Measurements from ENCODE around the gene FYCO1.
"Not testable (repeated sequence)": the region's sequence is repeated elsewhere in the genome, so short reads cannot be mapped to it uniquely, and the experiment has no call there.

Gene FYCO1

DNA sequence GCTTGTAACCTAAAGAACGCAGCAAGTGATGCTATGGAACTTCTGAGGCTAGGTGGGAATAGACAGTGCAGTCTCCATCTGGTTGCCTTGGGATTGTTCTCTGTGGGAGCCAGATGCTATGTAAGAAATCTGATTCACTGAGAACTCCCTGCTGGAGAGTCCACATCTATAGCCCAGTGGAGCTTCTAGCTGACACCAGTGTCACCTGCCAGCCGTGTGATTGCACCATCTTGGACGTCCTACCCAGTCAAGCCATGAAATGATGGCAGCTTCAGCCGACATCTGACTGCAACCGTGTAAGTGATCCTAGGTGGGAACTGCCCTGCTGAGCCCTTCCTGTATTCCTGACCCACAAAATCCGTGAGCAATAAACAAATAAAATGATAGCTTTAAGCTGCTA is 12.4 kb upstream of the FYCO1 start:
- no peak for FAIRE-seq

DNA sequence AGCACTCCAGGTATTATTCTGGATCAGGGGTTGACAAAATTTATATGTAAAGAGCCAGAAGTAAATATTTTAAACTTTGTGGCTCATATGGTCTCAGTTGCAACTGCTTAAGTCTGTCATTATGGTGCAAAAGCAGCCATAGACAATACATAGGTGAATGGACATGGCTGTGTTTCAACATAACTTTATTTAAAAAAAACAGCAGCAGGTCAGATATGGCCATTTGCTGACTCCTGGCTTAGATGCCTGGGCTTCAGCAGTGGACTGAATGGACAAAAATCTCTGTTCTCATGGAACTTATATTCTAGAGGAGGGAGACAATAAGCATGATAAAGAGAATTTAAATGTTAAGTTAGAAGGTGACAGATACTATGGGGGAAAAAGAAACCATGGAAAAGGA is 11.7 kb upstream of the FYCO1 start:
- FAIRE-seq = no peak

- no peak for FAIRE-seq
These were observed 10.8 kb upstream of the FYCO1 start for GRCh38 chr3:46006238-46007032.

DNA sequence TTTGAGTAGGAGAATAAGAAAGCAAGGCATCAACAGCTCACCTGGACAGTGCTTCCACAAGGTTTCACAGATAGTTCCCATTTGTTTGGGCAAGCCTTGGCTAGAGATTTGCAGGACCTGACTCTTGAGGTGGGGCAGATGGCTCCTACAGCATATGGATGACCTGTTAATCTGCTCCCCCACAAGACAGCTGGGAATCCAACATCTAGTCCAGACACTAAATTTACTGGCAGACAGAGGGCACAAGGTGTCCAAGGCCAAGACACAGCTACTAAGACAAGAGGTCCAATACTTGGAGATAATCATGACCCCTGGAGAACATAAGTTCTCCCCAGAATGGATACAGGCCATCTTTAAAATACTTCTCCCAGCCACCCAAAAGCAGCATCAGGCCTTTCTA is 8.1 kb upstream of the FYCO1 start:
- not testable (repeated sequence) for FAIRE-seq

GRCh38 chr3:46001178-46001577 is 5.6 kb upstream of the FYCO1 start:
- no peak for FAIRE-seq

DNA sequence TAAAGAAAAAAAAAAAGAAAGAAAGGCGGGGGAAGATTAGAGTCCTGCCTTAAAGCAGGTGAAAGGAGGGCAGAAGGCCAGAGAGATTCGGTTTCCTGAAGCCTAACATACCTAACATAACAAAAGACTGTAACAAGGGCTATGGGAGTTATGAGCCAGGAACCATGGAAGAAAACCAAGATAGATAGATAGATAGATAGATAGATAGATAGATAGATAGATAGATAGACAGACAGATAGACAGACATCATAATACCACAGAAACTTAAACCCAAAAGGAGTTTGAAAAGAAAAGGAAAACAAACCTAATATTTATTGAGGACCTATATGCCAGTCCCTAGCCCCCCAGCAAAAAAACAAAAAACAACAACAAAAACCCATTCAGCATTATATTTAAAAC is 2.3 kb upstream of the FYCO1 start:
- FAIRE-seq = no peak

DNA sequence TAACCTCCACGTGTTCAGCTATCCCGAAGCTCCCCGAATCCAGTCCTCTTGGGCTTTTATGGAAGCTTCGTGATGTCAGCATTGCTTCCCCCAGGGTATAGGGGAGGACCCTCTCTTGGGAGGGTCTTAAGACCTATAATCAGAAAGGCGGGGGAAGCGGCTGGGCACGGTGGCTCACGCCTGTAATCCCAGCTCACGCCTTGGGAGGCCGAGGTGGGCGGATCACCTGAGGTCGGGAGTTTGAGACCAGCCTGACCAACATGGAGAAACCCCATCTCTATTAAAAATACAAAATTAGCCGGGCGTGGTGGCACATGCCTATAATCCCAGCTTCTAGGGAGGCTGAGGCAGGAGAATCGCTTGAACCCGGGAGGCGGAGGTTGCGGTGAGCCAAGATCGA is 1.9 kb upstream of the FYCO1 start:
- FAIRE-seq = not testable (repeated sequence)

DNA sequence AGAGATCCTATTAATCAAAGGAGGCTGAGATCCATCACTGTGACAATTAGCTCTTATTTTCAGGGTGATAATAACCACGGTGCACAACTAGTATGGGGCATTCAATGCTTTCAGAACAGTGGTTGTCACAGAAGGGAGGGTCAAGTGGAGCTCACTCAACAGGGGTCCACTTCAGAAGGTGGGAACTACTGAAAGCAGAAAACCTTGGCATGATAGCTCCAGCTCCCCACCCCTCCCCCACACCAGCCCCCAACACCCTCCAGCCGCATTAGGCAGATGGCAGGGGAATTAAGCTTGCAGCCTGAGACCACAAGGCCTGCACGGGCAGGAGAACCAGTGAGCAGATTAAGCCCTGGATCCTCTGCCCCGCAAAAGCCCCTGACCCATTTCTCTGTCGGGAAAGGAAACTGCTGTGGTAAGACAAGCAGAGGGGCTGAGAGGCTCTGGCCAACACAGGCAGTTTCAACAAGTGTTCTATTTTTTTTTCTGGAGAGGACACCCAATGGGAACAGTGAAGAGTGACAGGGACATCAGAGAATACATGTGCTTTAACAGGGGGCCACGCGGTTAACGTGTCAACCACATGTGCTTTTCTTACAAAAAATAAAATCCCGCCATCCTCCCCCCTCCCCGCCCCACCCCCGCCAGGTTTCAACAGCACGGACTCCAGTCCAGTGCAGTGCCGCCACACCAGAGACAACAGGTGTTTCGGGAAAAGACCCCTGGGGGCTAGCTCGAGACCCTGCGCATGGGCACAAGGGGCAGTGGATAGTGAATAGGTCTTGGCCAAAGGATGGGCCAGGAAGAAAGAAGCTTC is 997 bp downstream of the FYCO1 start:
- no peak for FAIRE-seq

DNA sequence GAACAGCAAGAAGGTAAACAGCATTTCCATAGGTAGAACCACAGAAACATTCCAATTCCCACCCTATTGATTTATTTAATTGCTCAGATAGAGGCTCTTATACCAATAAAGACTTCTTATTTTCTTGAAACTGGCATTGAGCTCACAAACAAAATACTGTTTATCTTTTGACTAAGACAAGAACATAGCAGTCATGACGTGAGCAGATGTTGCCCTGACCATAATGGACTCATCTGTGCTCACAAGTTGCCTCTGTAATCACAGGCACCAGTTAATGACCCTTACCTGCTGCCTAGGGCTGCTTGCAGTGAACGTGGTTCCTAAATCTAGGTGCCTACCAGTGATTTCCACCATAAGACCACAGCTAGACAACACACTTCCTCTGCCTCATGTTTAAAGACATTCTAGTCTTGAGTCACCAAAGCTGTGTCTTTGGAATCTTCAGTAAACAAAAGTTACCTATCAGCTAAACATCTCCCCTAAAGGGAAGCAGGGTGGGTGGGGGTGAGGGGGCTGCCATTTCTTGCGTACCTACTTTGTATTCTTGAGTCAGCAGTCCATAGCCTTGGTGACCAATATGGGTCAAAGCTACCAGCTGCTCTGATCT is 2.1 kb downstream of the FYCO1 start:
- FAIRE-seq = no peak

GRCh38 chr3:45992821-45993221 is 2.8 kb downstream of the FYCO1 start:
- no peak for FAIRE-seq

- no peak for FAIRE-seq
These were observed 3.4 kb downstream of the FYCO1 start for GRCh38 chr3:45992133-45992729.

- FAIRE-seq = no peak
These were observed 4.3 kb downstream of the FYCO1 start for GRCh38 chr3:45991341-45991740.

- FAIRE-seq = no peak
These were observed 5.4 kb downstream of the FYCO1 start for GRCh38 chr3:45990181-45990580.

GRCh38 chr3:45988804-45989203 is 6.8 kb downstream of the FYCO1 start:
- no peak for FAIRE-seq

GRCh38 chr3:45988362-45988761 is 7.3 kb downstream of the FYCO1 start:
- no peak for FAIRE-seq

DNA sequence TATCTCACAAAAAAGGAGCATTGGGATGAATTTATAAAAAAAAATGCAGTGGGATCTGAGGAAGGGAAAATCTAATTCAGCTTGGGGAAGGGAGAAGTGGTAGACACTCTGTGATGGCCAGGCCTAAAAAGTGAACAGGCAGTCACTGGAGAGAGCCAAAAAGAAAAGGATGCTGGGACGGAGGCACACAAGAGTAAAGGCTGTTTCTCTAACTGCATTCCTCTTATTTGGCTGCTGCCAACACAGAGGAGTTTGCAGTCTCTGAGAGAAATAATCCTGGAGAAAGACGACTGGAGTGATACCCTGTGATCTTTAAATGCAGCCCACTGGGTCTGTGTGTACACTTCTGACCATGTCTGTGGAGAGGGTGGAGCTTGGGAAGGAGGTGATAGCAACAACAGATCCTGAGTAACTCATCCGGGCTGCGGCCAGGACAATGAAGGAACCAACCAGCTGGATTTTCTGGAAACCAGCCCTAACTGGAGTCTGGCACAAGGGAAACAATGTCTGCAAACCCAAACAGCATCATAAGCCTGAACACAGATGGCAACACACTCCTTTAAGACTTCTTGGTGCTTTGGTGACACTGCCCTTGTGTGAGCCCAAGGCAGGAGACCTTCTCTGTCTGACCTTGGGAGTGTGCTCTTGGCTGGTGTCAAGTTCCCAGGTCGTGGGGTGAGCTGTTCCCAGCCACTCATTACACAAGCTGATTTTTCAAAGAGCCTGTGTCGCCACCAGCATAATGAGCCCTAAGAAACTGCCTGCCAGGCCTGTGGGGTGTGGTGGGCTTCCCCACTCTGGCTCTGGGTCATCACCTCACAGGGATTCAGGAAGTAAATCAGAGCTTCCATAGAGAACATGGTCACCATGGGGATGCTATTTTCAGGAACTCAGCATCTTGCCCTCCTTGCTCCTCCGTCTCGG is 8.0 kb downstream of the FYCO1 start:
- FAIRE-seq = no peak

DNA sequence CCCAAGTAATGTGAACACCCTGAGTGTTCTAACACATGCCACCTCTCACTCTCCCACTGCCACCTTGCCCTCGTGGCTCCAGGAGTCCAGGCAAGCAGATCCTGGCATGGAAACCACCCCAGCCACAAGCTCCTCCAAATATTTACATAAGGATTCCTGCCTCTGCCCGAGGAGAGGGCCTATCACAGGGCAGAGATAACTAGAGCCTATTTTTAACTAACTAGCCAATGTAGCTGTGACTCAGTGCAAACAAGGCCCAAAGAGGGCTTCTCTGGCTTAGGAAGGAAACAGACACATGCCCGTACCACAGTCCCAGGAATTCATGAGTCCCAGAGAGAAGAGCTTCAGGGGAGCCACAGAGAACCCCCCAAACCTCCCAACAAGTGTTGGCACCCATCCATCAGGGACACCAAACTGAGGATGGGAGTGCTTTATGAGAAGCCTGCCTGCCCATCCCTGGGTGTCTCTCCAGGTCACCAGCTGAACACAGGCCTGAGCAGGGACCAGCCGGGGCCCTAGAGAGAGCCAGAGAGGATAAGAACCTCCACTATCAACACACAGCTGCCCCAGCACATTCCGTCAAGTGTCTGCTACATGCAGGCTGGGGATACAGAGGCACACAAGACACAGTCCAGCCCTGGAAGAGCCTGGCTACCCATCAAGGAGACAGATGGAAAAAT is 9.2 kb downstream of the FYCO1 start:
- no peak for FAIRE-seq

GRCh38 chr3:45985532-45986302 is 9.9 kb downstream of the FYCO1 start:
- no peak for FAIRE-seq

DNA sequence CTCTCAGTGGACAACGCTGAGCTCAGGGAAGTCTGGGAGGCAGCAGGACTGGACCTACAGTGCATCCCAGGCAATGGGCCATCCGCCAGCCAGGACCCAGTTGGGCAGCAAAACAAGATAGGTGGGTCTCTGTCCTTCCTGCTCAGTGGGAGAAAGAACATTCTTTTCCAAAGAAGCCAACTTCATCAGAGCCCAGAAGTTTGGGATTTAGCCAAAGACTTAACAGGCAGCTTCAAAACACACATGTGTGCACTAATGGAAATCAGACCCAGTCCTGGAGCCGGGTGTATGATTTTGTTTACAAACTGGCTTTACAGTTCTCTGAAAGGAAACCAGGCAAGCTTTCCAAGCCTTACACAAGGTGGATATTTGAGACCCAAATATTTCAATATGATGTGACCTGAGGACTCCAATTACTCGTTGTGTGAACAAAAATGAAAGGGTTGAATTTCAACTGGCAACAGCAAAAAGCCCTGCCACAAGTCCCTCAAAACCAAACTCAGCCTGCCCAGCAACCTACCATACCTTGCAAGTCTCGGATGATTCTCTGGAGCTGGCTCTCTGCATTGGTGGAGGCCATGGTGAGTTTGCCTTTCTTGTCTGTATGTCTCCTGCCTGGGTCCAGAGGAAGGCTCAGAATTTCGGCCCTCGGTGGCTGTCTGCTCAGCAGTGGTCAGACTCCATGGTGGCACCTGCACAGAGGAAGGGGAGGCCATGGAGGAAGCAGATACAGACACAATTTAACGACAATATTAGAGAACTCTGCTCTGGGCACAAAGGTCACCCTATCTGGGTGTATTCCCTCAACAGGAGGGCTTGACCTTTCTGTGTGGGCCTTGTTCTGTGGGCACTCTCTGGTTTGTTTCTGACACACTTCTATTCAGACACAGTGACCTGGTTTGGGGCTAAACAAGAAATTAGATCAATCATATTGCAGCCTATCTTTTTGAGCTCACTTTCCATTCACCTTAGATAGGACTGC is 11.0 kb downstream of the FYCO1 start:
- no peak for FAIRE-seq

- FAIRE-seq = no peak
These were observed 11.9 kb downstream of the FYCO1 start for GRCh38 chr3:45983770-45984169.
